ENCODE data around the gene TRIM56.
"Not testable (repeated sequence)": the region's sequence is repeated elsewhere in the genome, so short reads cannot be mapped to it uniquely, and the experiment has no call there.

The TRIM56 gene

GRCh38 chr7:101116898-101117297, 31.6 kb downstream of the TRIM56 start:
- DNase-seq, result no peak

- no peak for DNase-seq
Observed at GRCh38 chr7:101118856-101119255, 33.6 kb downstream of the TRIM56 start.

- no peak for DNase-seq
Observed at GRCh38 chr7:101119876-101120275, 34.6 kb downstream of the TRIM56 start.

DNA sequence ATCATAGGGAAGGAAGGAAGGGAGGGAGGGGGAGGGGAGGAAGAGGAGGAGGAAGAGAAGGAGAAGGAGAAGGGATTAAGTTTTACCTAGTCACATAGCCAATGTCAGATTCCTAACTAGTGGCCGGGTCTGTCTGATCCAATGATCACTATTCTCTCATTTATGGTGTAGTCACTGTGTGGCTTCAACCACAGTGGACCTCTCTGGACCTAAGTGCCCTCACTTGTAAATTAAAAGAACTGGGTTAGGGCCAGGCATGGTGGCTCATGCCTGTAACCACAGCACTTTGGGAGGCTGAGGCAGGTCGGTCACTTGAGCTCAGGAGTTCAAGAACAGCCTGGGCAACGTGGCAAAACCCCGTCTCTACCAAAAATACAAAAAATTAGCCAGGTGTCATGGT, 35.0 kb downstream of the TRIM56 start:
- DNase-seq, result no peak

DNA sequence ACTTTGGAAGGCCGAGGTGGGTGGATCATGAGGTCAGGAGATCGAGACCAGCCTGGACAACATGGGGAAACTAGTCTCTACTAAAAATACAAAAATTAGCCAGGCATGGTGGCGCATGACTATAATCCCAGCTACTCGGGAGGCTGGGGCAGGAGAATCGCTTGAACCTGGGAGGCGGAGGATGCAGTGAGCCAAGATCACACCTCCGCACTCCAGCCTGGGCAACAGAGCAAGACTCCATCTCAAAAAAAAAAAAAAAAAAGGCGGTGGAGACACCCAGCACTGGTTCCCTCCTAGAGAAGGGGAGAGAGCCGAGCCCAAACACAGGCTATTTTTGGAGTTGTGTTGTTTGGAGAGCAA, 36.3 kb downstream of the TRIM56 start:
- DNase-seq, result not testable (repeated sequence)

GRCh38 chr7:101121991-101122932, 37.0 kb downstream of the TRIM56 start:
- DNase-seq, result no peak

- no peak for DNase-seq
Observed at GRCh38 chr7:101122933-101123702, 37.8 kb downstream of the TRIM56 start.

DNA sequence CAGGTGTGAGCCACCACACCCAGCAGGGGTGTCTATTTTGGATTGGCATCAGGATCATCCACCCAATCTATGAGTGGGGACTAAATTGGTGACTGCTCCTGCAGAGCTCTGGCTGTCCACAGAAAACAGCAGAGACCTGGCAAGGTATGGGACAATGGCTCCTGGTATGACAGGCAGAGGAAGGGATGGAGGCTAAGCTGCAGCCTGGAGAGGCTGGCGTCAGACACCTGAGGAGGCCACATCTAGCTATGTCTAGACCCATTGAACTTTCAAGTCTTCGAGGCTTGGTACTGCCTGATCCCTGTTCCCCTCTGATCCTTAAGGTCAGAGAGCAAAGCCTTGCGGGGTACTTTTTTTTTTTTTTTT, 38.4 kb downstream of the TRIM56 start:
- DNase-seq, result no peak

- no peak for DNase-seq
Observed at GRCh38 chr7:101124376-101125056, 39.2 kb downstream of the TRIM56 start.

- DNase-seq, result peak; percentile 30
Observed at GRCh38 chr7:101125989-101126650, 40.8 kb downstream of the TRIM56 start.

DNA sequence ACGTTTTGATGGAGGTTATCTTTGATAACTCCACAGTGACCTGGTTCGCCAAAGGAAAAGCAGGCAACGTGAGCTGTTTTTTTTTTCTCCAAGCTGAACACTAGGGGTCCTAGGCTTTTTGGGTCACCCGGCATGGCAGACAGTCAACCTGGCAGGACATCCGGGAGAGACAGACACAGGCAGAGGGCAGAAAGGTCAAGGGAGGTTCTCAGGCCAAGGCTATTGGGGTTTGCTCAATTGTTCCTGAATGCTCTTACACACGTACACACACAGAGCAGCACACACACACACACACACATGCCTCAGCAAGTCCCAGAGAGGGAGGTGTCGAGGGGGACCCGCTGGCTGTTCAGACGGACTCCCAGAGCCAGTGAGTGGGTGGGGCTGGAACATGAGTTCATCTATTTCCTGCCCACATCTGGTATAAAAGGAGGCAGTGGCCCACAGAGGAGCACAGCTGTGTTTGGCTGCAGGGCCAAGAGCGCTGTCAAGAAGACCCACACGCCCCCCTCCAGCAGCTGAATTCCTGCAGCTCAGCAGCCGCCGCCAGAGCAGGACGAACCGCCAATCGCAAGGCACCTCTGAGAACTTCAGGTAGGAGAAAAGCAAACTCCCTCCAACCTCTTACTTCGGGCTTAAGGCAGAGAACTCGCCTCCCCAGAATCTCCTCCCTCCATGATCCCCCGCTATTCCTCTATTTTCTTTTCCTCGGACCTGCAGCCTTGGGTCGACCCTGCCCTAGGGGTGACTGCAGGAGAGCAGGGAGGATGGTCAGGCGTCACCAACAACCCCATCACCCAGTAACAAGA, 41.6 kb downstream of the TRIM56 start, which contains the start of gene SERPINE1:
Gene SERPINE1 (plus strand): TSS at position 454 of the 809 bp plus-strand sequence. CDS start 1,290 bp downstream, outside the sequence.
- DNase-seq, result peak; percentile 69

- DNase-seq, result no peak
Observed at GRCh38 chr7:101127460-101128039, 42.3 kb downstream of the TRIM56 start.

GRCh38 chr7:101128040-101128834, 43.0 kb downstream of the TRIM56 start:
- no peak for DNase-seq

DNA sequence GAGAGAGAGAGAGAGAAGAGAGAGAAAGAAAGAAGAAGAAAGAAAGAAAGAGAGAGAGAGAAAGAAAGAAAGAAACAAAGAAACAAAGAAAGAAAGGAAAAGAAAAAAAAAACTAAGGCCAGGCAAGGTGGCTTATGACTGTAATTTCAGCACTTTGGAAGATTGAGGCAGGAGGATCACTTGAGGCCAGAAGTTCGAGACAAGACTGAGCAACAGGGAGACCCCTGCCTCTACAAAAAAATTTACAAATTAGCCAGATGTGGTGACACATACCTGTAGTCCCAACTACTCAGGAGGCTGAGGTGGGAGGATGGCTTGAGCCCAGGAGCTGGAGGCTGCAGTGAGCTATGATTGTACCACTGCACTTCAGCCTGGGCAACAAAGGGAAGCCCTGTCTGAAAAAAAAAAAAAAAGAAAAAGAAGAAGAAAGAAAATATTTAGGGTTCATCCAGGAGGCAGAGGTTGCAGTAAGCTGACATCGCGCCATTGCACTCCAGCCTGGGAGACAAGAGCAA, 44.4 kb downstream of the TRIM56 start:
- no peak for DNase-seq

DNA sequence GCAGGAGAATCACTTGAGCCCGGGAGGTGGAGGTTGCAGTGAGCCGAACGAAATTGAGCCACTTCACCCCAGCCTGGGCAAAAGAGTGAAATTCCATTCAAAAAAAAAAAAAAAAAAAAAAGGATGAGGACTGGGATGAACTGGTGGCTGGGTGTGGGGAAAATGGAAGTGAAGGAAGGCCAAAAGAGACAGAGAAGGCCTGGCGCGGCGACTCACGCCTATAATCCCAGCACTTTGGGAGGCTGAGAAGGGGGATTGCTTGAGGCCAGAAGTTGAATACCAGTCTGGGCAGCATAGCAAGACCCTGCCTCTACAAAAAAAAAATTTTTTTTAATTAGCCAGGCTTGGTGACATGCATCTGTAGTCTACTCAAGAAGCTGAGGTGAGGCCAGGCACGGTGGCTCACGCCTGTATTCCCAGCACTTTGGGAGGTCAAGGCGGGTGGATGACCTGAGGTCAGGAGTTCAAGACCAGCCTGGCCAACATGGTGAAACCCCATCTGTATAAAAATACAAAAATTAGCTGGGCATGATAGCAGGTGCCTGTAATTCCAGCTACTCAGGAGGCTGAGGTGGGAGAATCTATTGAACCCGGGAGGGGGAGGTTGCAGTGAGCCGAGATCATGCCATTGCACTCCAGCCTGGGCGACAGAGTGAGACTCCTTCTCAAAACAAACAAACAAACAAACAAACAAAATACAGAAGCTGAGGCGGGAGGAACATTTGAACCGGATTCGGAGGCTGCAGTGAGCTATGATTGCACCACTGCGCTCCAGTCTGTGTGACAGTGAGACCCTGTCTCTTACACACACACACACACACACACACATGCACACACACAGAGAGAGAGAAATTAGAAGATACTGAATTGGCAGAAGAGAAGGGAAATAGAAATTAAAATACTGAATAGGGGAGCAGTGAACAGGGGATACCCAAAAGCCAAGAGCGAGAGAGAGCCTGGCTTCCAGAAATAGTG, 47.6 kb downstream of the TRIM56 start:
- DNase-seq, result not testable (repeated sequence)

DNA sequence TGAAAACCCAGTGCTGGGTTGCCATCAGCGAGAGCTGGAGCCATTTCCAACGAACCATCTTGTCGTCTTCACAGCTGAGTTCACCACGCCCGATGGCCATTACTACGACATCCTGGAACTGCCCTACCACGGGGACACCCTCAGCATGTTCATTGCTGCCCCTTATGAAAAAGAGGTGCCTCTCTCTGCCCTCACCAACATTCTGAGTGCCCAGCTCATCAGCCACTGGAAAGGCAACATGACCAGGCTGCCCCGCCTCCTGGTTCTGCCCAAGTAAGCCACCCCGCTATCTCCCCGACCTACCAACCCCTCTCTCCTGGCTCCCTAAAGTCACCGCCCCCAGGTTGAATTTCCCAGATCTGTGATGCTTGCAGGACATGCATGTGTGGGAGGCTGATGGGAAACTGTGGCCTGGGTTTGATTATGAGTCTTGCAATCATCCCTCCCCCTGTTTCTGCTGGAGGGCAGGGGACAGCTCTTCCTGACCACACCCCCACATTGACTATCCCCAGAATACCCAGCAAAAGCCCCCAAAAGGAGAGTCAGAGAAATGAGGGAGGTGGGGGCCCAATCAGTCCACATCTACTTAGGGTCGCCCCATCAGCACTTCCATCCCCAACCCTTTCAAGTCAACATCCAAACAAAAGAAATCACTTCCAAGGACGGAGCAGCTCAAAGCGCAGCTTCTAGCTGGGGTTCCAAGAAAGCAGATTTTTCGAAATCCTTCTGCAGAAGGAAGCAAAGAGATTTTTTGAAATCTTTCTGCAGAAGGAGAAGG, 48.5 kb downstream of the TRIM56 start:
- DNase-seq, result no peak

GRCh38 chr7:101134399-101134980, 49.2 kb downstream of the TRIM56 start:
- no peak for DNase-seq

DNA sequence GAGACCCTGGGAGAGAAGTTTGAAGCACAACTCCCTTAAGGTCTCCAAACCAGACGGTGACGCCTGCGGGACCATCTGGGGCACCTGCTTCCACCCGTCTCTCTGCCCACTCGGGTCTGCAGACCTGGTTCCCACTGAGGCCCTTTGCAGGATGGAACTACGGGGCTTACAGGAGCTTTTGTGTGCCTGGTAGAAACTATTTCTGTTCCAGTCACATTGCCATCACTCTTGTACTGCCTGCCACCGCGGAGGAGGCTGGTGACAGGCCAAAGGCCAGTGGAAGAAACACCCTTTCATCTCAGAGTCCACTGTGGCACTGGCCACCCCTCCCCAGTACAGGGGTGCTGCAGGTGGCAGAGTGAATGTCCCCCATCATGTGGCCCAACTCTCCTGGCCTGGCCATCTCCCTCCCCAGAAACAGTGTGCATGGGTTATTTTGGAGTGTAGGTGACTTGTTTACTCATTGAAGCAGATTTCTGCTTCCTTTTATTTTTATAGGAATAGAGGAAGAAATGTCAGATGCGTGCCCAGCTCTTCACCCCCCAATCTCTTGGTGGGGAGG, 52.5 kb downstream of the TRIM56 start:
- DNase-seq, result no peak
